HG03565 (cell line): ENCODE results near the gene SIN3B.

ENCODE experiments used
- ATAC-seq: cut with Tn5 transposase; IDR thresholded peaks from one replicate; pipeline ENCODE4 v1.9.1; 2021; ENCODE audit warnings: mild to moderate bottlenecking, moderate library complexity; ENCODE audit not compliant: unreplicated experiment

Gene SIN3B

DNA sequence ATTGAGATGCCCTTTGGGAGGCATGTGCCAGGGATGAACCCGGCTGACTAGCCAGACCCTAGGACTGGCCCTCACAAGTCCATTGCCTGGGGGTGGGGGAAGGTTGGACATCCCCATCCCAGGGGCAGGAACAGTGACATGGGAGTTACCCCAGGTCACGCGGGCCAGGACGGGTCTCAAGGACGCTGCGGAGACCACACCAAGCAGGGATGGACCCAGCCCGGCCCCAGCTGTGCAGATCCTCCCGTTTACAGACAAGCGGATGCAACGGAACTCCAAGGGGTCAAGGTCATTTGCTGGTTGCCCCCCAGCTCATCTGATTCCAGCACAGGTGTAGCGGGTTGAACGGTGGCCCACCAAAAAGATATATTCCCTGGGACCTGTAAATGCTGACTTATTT, 79.6 kb downstream of the SIN3B start:
- ATAC-seq, result no peak

- no peak for ATAC-seq
These were observed 81.8 kb downstream of the SIN3B start for GRCh38 chr19:16911046-16911445.

DNA sequence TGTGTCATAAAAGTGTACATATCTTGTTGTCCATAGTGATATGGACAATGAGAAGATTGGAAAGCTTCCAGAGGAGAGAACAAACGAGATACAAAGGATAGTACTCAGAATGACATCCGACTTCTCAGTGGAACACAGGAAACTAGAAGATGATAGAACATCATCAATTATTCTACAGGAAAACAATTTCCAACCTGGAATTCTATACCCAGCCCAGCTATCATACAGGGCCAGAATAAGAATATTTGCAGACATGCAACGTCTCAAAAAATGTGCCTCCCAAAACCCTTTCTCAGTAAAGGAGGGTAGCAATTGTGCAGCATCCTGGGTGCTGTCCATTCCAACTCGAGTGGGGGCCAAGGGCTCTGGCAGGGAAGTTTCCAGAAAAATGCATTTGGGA, 83.6 kb downstream of the SIN3B start:
- no peak for ATAC-seq

- no peak for ATAC-seq
These were observed 85.2 kb downstream of the SIN3B start for GRCh38 chr19:16914421-16914820.

DNA sequence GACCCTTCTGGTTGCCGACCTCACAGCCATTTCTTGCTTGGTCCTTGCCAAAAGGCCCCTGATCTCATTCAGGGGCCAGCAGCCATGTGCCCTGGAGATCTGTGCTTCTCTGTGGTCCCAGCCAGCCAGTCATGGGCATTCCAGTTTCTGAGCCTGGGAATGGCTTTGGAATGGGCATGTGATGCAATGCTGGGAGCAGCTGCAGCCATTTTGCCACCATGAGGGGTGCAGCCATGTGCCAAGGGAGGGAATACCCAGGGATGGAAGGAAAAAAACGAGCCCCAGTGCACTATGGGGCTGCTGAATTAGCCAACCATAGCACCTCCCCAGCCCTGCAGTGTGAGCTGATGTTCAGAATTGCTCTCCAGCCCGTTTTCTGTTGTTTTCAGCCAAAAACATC, 85.9 kb downstream of the SIN3B start:
- no peak for ATAC-seq

DNA sequence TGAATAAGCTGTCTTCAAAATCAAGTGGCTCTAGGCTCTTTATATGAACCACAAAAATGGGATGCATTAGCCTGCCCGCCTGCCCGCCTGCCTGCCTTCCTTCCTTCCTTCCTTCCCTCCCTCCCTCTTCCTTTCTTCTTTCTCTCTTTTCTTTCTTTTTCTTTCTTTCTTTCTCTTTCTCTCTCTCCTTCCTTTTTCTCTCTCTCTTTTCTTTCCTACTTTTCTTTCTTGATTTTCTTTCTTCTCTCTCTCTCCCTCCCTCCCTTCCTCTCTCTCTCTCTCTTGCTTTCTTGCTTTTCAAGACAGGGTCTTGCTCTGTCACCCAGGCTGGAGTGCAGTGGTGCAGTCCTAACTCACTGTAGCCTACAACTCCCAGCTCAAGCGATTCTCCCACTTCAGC, 86.5 kb downstream of the SIN3B start:
- no peak for ATAC-seq

GRCh38 chr19:16917401-16917800, 88.2 kb downstream of the SIN3B start:
- ATAC-seq, result no peak

GRCh38 chr19:16919496-16919895, 90.3 kb downstream of the SIN3B start:
- no peak for ATAC-seq

DNA sequence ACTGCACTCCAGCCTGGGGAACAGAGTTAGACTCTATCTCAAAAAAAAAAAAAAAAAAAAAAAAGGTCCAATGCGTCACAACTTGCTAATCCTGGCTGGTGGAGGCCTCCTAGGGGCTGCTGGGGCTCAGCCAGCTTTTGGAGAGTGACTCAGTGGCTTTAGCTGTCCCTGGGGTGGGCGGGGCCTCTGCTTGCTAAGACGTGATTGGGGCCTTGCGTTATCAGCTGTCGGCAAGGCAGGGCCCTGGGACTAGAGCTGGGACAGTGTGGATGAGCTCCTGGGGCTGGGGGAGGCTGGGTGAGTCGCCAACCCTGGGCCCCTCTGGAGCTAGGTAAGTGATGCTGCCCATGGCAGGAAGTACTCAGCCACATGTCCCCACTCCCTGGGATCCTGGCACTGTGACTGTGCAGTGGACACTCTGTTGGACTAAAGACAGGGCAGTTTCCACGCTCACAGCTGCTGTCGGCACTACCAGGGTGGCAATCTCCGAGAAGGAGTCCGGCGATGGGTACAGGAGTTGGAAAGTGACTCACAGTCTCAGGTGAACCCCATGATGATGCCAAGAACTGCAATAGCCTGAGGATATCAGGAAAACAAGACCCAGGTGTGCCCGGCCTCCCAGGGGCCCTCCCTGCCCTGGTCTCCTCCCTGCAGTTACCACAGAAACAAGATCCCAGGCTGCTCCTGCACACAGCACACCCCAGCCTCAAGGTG, 91.8 kb downstream of the SIN3B start:
- no peak for ATAC-seq

- no peak for ATAC-seq
These were observed 92.8 kb downstream of the SIN3B start for GRCh38 chr19:16921766-16922591.

- ATAC-seq, result no peak
These were observed 93.4 kb downstream of the SIN3B start for GRCh38 chr19:16922592-16922934.

DNA sequence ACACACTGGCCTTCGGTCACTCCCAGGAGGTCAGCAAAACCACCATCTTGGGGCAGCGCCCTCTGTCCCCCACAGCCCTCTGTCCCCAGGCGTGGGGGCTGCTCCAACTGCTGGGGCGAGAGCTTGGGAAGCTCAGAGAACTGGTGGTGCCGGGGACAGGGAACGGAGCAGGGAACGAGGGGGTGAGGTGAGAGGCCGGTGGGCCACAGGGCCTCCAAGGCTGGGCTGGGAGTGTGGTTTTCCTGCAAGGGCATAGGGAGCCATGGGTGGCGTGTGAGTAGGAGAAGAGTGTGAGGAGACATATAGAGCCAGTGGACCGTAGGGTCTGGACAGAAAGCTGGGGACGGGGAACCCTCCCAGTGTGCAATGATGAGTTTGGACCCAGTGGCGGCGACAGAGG, 93.8 kb downstream of the SIN3B start:
- ATAC-seq, result no peak

DNA sequence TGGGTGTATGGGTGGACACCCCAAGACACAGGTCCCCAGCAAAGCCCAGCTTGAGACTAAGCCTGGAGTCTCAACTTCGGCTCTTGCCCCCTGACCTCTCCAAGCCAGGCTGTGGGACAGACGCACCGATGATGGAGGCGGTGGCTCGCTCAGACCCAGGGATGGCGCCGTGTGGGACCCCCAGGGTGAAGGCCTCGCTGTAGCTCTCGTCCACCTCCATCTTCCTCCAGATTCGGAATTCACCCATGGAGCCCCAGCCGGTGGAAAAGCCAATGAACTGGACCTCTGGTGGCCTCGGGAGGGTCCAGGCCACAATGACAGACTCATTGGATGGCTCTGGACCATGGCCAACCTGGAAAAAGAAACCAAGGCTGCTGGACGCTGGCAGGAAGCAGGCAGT, 98.7 kb downstream of the SIN3B start:
- ATAC-seq, result no peak

- ATAC-seq, result no peak
These were observed 99.2 kb downstream of the SIN3B start for GRCh38 chr19:16928351-16928750.

- no peak for ATAC-seq
These were observed 99.7 kb downstream of the SIN3B start for GRCh38 chr19:16928916-16929315.
